Keratinocyte (primary cell): ENCODE data around the gene CTF1.

Source experiments
- CTCF ChIP-seq, 3 experiments: IDR thresholded peaks in 1 of 3; conservative IDR thresholded peaks in 1 of 3; optimal IDR thresholded peaks in 1 of 3; 2 replicates in 2 of 3; 3 replicates in 1 of 3; pipeline versions ENCODE3 to v1.5.1; 2011; ENCODE audit warnings: low read length in 3 of 3, mild to moderate bottlenecking in 3 of 3, moderate library complexity in 2 of 3, control low read depth in 1 of 3, inconsistent platforms in 1 of 3; ENCODE audit not compliant: insufficient read depth in 2 of 3; ENCODE audit errors: extremely low read depth in 1 of 3
- EZH2 ChIP-seq: IDR thresholded peaks from one replicate; pipeline ENCODE4 v1.6.1; 2012; ENCODE audit warnings: inconsistent platforms, mild to moderate bottlenecking, low read length, moderate library complexity

- TF ChIP-seq CTCF (optimal IDR thresholded peaks at IDR 0.05 in 1 of 3, IDR thresholded peaks at IDR 0.05 in 1 of 3, conservative IDR thresholded peaks at IDR 0.05 in 1 of 3; ENCODE audit: extremely low read depth in 1 of 3, insufficient read depth in 2 of 3, low read length in 3 of 3): peak in 2 of 3 experiments; percentile 29 to 66
- no peak for TF ChIP-seq EZH2
Measured at GRCh38 chr16:30902029-30902972, 5.9 kb downstream of the CTF1 start.
